Superior temporal gyrus (tissue), 1 donor: Measurements from ENCODE around the gene COL2A1.
"Not testable (repeated sequence)": the region's sequence is repeated elsewhere in the genome, so short reads cannot be mapped to it uniquely, and the experiment has no call there.

ENCODE experiments used
- DNase-seq: peaks from one replicate; pipeline ENCODE4 v3.0.0-alpha.2; 2016; ENCODE audit errors: extremely low spot score

Gene COL2A1

GRCh38 chr12:47975036-47975620 lies 29.1 kb downstream of the COL2A1 start:
- DNase-seq, result no peak

GRCh38 chr12:47973870-47974269 lies 30.4 kb downstream of the COL2A1 start:
- no peak for DNase-seq

- no peak for DNase-seq
These were observed 31.4 kb downstream of the COL2A1 start for GRCh38 chr12:47972895-47973294.

GRCh38 chr12:47970843-47971242 lies 33.4 kb downstream of the COL2A1 start:
- DNase-seq, result no peak

GRCh38 chr12:47969845-47970244 lies 34.4 kb downstream of the COL2A1 start:
- no peak for DNase-seq

- no peak for DNase-seq
These were observed 36.6 kb downstream of the COL2A1 start for GRCh38 chr12:47967461-47968321.

GRCh38 chr12:47965581-47965980 lies 38.7 kb downstream of the COL2A1 start:
- no peak for DNase-seq

GRCh38 chr12:47964106-47964728 lies 40.1 kb downstream of the COL2A1 start:
- no peak for DNase-seq

GRCh38 chr12:47963340-47964040 lies 40.8 kb downstream of the COL2A1 start, which contains the start of gene TMEM106C:
TMEM106C (plus strand) TSS chr12:47963596; CDS start chr12:47964237, 641 bp downstream.
- peak; percentile 88 for DNase-seq

- DNase-seq, result no peak
These were observed 42.1 kb downstream of the COL2A1 start for GRCh38 chr12:47962198-47962597.

- DNase-seq, result not testable (repeated sequence)
These were observed 46.6 kb downstream of the COL2A1 start for GRCh38 chr12:47957671-47958070.

- no peak for DNase-seq
These were observed 49.2 kb downstream of the COL2A1 start for GRCh38 chr12:47955059-47955458.

- DNase-seq, result no peak
These were observed 49.7 kb downstream of the COL2A1 start for GRCh38 chr12:47954467-47955045.

- DNase-seq, result no peak
These were observed 50.2 kb downstream of the COL2A1 start for GRCh38 chr12:47954058-47954457.

- DNase-seq, result no peak
These were observed 53.3 kb downstream of the COL2A1 start for GRCh38 chr12:47950856-47951468.

GRCh38 chr12:47949441-47950341 lies 54.6 kb downstream of the COL2A1 start:
- peak; percentile 35 for DNase-seq

- DNase-seq, result no peak
These were observed 56.9 kb downstream of the COL2A1 start for GRCh38 chr12:47947341-47947740.

- DNase-seq, result no peak
These were observed 57.6 kb downstream of the COL2A1 start for GRCh38 chr12:47946413-47947323.

- DNase-seq, result no peak
These were observed 58.9 kb downstream of the COL2A1 start for GRCh38 chr12:47945341-47945728.
